NCI-H446 (cell line): ENCODE measurements around the gene SDHAF4.
"Not testable (repeated sequence)": the region's sequence is repeated elsewhere in the genome, so short reads cannot be mapped to it uniquely, and the experiment has no call there.

Experiments used
- DNase-seq, 2 experiments: peaks; one replicate each; lab custom pipeline; 2025; lab: John Stamatoyannopoulos, UW

SDHAF4 gene

GRCh38 chr6:70566751-70567382 is at the start of gene SDHAF4:
Gene SDHAF4 (plus strand): TSS chr6:70566930. CDS start chr6:70566941, 11 bp downstream.
- DNase-seq = peak; percentile 81 to 90

- no peak for DNase-seq
These were observed 48.0 kb upstream of the SDHAF4 start for GRCh38 chr6:70518723-70519122.

GRCh38 chr6:70520575-70520974 is 46.2 kb upstream of the SDHAF4 start:
- no peak for DNase-seq

- no peak for DNase-seq
These were observed 41.9 kb upstream of the SDHAF4 start for GRCh38 chr6:70524721-70525286.

- no peak for DNase-seq
These were observed 39.5 kb upstream of the SDHAF4 start for GRCh38 chr6:70527071-70527737.

- no peak for DNase-seq
These were observed 36.7 kb upstream of the SDHAF4 start for GRCh38 chr6:70530023-70530422.

- no peak for DNase-seq
These were observed 35.6 kb upstream of the SDHAF4 start for GRCh38 chr6:70531133-70531532.

- no peak for DNase-seq
These were observed 29.5 kb upstream of the SDHAF4 start for GRCh38 chr6:70537266-70537665.

GRCh38 chr6:70538376-70538775 is 28.4 kb upstream of the SDHAF4 start:
- no peak for DNase-seq

- DNase-seq = peak; percentile 8 to 10
These were observed 19.4 kb upstream of the SDHAF4 start for GRCh38 chr6:70547313-70547712.

- no peak for DNase-seq
These were observed 18.8 kb upstream of the SDHAF4 start for GRCh38 chr6:70547905-70548304.

- no peak for DNase-seq
These were observed 17.4 kb upstream of the SDHAF4 start for GRCh38 chr6:70549327-70549726.

- DNase-seq = no peak
These were observed 15.2 kb upstream of the SDHAF4 start for GRCh38 chr6:70551566-70551965.

- DNase-seq = not testable (repeated sequence)
These were observed 14.3 kb upstream of the SDHAF4 start for GRCh38 chr6:70552286-70552940.

GRCh38 chr6:70552974-70553373 is 13.8 kb upstream of the SDHAF4 start:
- DNase-seq = no peak

- DNase-seq = no peak
These were observed 8.7 kb upstream of the SDHAF4 start for GRCh38 chr6:70557998-70558397.

GRCh38 chr6:70562401-70562800 is 4.3 kb upstream of the SDHAF4 start:
- not testable (repeated sequence) for DNase-seq

- DNase-seq = no peak
These were observed 3.2 kb upstream of the SDHAF4 start for GRCh38 chr6:70563530-70563929.

GRCh38 chr6:70574643-70575042 is 7.9 kb downstream of the SDHAF4 start:
- no peak for DNase-seq

GRCh38 chr6:70575899-70576495 is 9.3 kb downstream of the SDHAF4 start:
- DNase-seq = no peak

- DNase-seq = no peak
These were observed 19.4 kb downstream of the SDHAF4 start for GRCh38 chr6:70586114-70586513.

GRCh38 chr6:70590400-70590799 is 23.7 kb downstream of the SDHAF4 start:
- DNase-seq = no peak
